Gastrocnemius medialis (tissue), 4 donors: ENCODE measurements around the gene SCGB3A2. TPM values are rescaled to one million over a fixed set of nuclear protein-coding genes. Genes with fewer than 3 reads are reported as not detected.

ENCODE experiments used
- ATAC-seq, 2 donors: fragments of 150-250 bp; one replicate each; pipeline ENCODE4 v1.9.1; 2016
- DNase-seq, 2 donors: peaks; one replicate each; pipeline ENCODE4 v3.0.0-alpha.2; 2019
- H3K27ac ChIP-seq, 4 donors: fragments of 200-600 bp; sonication (generic); 1 replicate in 1 of 4; 2 replicates in 3 of 4; pipeline ENCODE4 v1.5.1; 2016 to 2018; ENCODE audit warnings: mild to moderate bottlenecking in 2 of 4, moderate library complexity in 1 of 4
- H3K27me3 ChIP-seq, 3 donors: fragments of 200-600 bp; sonication (generic) in 2 of 3; 1 replicate in 1 of 3; 2 replicates in 2 of 3; pipeline versions ENCODE4 v1.5.1 to v1.6.0; 2016 to 2019; ENCODE audit warnings: mild to moderate bottlenecking in 1 of 3, moderate library complexity in 1 of 3
- H3K36me3 ChIP-seq, 2 donors: fragments of 200-600 bp; sonication (generic) in 1 of 2; one replicate each; pipeline ENCODE4 v1.5.1; 2017 to 2018
- H3K4me1 ChIP-seq, 2 donors: fragments of 200-600 bp; sonication (generic) in 1 of 2; one replicate each; pipeline ENCODE4 v1.5.1; 2016 to 2017; ENCODE audit warnings: mild to moderate bottlenecking in 2 of 2
- H3K4me3 ChIP-seq, 4 donors: fragments of 200-600 bp; sonication (generic) in 3 of 4; 1 replicate in 1 of 4; 2 replicates in 3 of 4; pipeline ENCODE4 v1.5.1; 2016 to 2019; ENCODE audit warnings: mild to moderate bottlenecking in 2 of 4
- H3K9me3 ChIP-seq, 3 donors: fragments of 200-600 bp; sonication (generic) in 2 of 3; 1 replicate in 1 of 3; 2 replicates in 2 of 3; pipeline ENCODE4 v1.5.1; 2016 to 2019
- POLR2A ChIP-seq, 2 donors: fragments of 450-650 bp; IDR thresholded peaks; one replicate each; pipeline ENCODE4 v1.6.1; 2017; ENCODE audit warnings: antibody characterized with exemption in 2 of 2, mild to moderate bottlenecking in 2 of 2, moderate library complexity in 2 of 2
- in situ Hi-C, 4 donors: fragments of 200-750 bp; cut with MboI; loops; one replicate each; pipeline versions ENCODE4 v1.15.0 to v1.8.0; 2017; ENCODE audit warnings: low sequenced_read_pairs in 4 of 4
- intact Hi-C: fragments of 100-400 bp; cut with DNase I; formaldehyde crosslinking; loops from one replicate; pipeline ENCODE4 v1.15.1; 2023; ENCODE audit warnings: low total_unique reads
- total RNA-seq, 4 donors: library from RNA; depleted of rRNA; stranded (reverse); fragments of >200 nt; gene quantifications; one replicate each; pipeline versions ENCODE4 v1.1.0 to v1.2.3, GENCODE V29; 2016
- TF ChIP-seq, protein P1 (sequence below), 5 experiments: fragments of 450-650 bp in 3 of 5; fragments of 200-600 bp in 2 of 5; sonication (generic) in 2 of 5; IDR thresholded peaks in 4 of 5; conservative IDR thresholded peaks in 1 of 5; 1 replicate in 4 of 5; 2 replicates in 1 of 5; pipeline ENCODE4 v1.5.1; 2016 to 2019; ENCODE audit warnings: antibody characterized with exemption in 5 of 5, mild to moderate bottlenecking in 3 of 5, moderate library complexity in 3 of 5

The SCGB3A2 gene
- total RNA-seq, 4 donors from 2014 or later = not detected

DNA sequence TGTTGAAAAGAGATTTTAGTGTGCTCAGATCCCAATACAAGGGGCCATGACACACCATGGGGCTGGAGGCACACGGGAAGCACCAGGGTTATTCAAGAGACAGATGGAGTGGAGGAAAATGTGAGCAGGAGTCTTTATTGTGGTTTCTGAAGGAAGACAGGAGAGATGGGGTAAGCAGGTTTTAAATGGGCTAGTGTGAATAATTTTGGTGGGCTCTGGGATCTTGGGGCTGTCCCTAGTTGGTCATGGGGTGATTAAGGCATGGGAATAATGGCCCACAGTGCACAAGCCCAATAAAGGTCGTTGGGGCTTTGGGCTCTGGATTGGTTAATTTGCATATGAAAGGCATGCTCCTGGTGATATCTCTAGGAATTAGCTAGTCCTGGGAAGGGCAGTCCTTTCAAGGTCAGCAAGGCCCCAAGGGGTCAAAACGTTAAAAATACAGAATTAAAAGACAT, 3.6 kb upstream of the SCGB3A2 start:
- no peak overlapping the region for H3K27ac ChIP-seq
- ATAC-seq (no peak), DNase-seq (no peak)
- H3K9me3 ChIP-seq = no peaks in the 10 kb centered on the region
- no peaks in the 10 kb centered on the region for H3K27me3 ChIP-seq
- no peaks in the 10 kb centered on the region for H3K36me3 ChIP-seq
- intact Hi-C loops = no loop called here
- TF ChIP-seq, protein P1, sequence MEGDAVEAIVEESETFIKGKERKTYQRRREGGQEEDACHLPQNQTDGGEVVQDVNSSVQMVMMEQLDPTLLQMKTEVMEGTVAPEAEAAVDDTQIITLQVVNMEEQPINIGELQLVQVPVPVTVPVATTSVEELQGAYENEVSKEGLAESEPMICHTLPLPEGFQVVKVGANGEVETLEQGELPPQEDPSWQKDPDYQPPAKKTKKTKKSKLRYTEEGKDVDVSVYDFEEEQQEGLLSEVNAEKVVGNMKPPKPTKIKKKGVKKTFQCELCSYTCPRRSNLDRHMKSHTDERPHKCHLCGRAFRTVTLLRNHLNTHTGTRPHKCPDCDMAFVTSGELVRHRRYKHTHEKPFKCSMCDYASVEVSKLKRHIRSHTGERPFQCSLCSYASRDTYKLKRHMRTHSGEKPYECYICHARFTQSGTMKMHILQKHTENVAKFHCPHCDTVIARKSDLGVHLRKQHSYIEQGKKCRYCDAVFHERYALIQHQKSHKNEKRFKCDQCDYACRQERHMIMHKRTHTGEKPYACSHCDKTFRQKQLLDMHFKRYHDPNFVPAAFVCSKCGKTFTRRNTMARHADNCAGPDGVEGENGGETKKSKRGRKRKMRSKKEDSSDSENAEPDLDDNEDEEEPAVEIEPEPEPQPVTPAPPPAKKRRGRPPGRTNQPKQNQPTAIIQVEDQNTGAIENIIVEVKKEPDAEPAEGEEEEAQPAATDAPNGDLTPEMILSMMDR (IDR thresholded peaks at IDR 0.05 in 4 of 5, conservative IDR thresholded peaks at IDR 0.05 in 1 of 5) = no peak
- TF ChIP-seq POLR2A (IDR thresholded peaks at IDR 0.05) = no peak
- in situ Hi-C loops = no loop called here
- H3K4me1 ChIP-seq = no peaks in the 10 kb centered on the region
- H3K4me3 ChIP-seq = no peak overlapping the region

DNA sequence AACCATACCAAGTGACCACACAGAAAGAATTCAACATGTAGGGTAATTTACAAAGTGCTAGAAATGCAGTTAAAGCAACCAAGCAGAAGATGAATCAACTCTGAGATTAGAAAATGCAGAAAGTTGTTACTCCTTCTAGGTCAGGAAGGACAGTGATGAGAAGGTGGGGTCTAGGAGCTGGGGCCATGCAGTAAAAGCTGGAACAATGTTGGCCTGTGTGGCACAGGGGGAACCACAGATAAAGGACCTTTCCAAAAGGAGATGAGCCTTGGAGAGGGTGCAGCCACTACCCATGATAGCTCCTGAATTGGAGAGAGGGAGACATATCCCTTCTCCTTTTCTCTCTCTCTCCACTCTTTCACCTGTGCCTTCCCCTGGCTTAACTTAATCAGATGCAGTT, 2.4 kb upstream of the SCGB3A2 start:
- Histone ChIP-seq H3K27ac (no peak overlapping the region), H3K4me3 (no peak overlapping the region), H3K27me3 (no peaks in the 10 kb centered on the region), H3K4me1 (no peaks in the 10 kb centered on the region), H3K9me3 (no peaks in the 10 kb centered on the region), H3K36me3 (no peaks in the 10 kb centered on the region)
- intact Hi-C loops = no loop called here
- DNase-seq = no peak
- in situ Hi-C loops = no loop called here
- no peak for ATAC-seq
- TF ChIP-seq, protein P1 (IDR thresholded peaks at IDR 0.05 in 4 of 5, conservative IDR thresholded peaks at IDR 0.05 in 1 of 5) = no peak
- TF ChIP-seq POLR2A (IDR thresholded peaks at IDR 0.05) = no peak

DNA sequence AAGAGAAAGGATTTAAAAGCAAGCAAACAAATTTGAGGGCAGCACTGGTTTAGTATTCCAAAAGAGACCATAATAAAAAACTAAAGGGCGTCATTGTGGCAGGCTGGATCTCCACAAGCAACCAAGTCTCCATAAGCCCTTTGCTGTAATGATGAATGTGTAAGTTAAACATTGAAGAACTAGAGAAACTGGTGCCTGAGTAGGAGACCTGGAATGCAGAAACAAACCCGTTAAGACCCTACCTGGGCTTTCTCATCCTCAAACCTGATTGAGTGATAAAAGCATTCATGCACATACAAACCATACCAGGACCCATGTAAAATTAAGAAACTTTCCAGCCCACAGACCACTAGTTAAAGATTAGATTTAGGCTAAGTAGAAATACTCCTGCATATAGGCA, 1.9 kb upstream of the SCGB3A2 start:
- Histone ChIP-seq H3K27ac (no peak overlapping the region), H3K9me3 (no peaks in the 10 kb centered on the region), H3K4me3 (no peak overlapping the region), H3K27me3 (no peaks in the 10 kb centered on the region), H3K36me3 (no peaks in the 10 kb centered on the region), H3K4me1 (no peaks in the 10 kb centered on the region)
- intact Hi-C loops = no loop called here
- in situ Hi-C loops = no loop called here
- TF ChIP-seq POLR2A (IDR thresholded peaks at IDR 0.05) = no peak
- TF ChIP-seq, protein P1 (IDR thresholded peaks at IDR 0.05 in 4 of 5, conservative IDR thresholded peaks at IDR 0.05 in 1 of 5) = no peak
- ATAC-seq (no peak), DNase-seq (no peak)

DNA sequence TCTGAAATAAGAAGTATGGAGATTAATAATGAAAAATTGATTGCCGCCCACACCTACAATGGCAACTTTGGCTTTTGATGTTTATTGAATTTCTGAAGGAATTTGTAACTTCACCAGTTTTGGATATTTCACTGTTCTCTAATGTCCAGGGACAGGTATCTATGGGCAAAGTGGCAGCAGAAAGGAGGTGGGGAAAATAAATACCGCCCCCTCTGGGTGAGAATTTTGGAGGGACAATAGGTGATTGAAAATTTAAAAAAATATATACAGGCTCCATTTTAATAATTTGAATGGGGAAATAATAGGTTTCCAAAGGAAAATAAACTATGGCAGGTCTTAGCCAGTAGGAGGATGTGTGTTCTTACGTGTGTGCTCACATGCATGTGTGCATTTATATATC, 1.3 kb downstream of the SCGB3A2 start:
- no peak overlapping the region for H3K27ac ChIP-seq
- ATAC-seq (no peak), DNase-seq (no peak)
- no peaks in the 10 kb centered on the region for H3K9me3 ChIP-seq
- TF ChIP-seq POLR2A (IDR thresholded peaks at IDR 0.05) = no peak
- TF ChIP-seq, protein P1 (IDR thresholded peaks at IDR 0.05 in 4 of 5, conservative IDR thresholded peaks at IDR 0.05 in 1 of 5) = no peak
- intact Hi-C loops = no loop called here
- H3K4me3 ChIP-seq = no peak overlapping the region
- no peaks in the 10 kb centered on the region for H3K27me3 ChIP-seq
- no peaks in the 10 kb centered on the region for H3K4me1 ChIP-seq
- in situ Hi-C loops = no loop called here
- no peaks in the 10 kb centered on the region for H3K36me3 ChIP-seq

DNA sequence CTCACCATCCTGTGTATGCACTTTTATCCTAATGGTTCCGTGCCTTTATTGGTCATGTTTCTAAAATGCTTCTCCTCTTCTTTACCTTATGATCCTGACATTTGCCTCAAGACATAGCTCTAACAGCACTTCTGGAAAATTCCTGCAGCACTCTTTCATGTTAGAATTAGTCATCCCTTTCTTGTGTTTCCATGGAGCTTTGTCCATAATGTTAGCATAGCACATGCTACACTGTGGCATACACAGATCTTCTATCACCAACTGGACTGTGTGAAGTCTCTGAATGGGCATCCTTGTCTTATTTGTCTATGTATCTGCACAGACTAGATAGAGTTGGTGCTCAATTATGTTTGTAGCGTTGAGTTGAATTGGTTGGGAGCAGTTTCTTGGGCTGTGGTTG, 2.0 kb downstream of the SCGB3A2 start:
- intact Hi-C loops = no loop called here
- Histone ChIP-seq H3K27me3 (no peaks in the 10 kb centered on the region), H3K36me3 (no peaks in the 10 kb centered on the region), H3K4me1 (no peaks in the 10 kb centered on the region), H3K9me3 (no peaks in the 10 kb centered on the region), H3K4me3 (no peak overlapping the region), H3K27ac (no peak overlapping the region)
- no peak for ATAC-seq
- no peak for DNase-seq
- no peak for TF ChIP-seq POLR2A (IDR thresholded peaks at IDR 0.05)
- TF ChIP-seq, protein P1 (IDR thresholded peaks at IDR 0.05 in 4 of 5, conservative IDR thresholded peaks at IDR 0.05 in 1 of 5) = no peak
- in situ Hi-C loops = no loop called here
